Posterior vena cava (tissue), 2 donors: ENCODE measurements around the gene DIO3. TPM values are rescaled to one million over a fixed set of nuclear protein-coding genes. Genes with fewer than 3 reads are reported as not detected.
"Not testable (repeated sequence)": the region's sequence is repeated elsewhere in the genome, so short reads cannot be mapped to it uniquely, and the experiment has no call there.

Source experiments
- DNase-seq: peaks from one replicate; pipeline ENCODE4 v3.0.0-alpha.2; 2020; ENCODE audit warnings: low spot score
- intact Hi-C, 2 donors: fragments of 100-400 bp; cut with DNase I; formaldehyde crosslinking; loops; one replicate each; pipeline versions ENCODE4 v1.14.1 to v1.14.2; 2022 to 2023
- total RNA-seq, 2 donors: library from RNA; stranded (reverse); fragmentation: NEBNext Ultra II Directional; extraction: Animal tissue kit (Norgen Biotek cat#: 25700); gene quantifications; one replicate each; pipeline ENCODE4 v1.2.1, GENCODE V29; 2021
- donor health status: DM: yes; HTN: yes; CAD: no.
- donor health status: DM: yes; HTN: yes; CAD: no.

Gene DIO3
- total RNA-seq, 2 donors from 2014 or later, result 6.1 to 6.2 TPM

DNA sequence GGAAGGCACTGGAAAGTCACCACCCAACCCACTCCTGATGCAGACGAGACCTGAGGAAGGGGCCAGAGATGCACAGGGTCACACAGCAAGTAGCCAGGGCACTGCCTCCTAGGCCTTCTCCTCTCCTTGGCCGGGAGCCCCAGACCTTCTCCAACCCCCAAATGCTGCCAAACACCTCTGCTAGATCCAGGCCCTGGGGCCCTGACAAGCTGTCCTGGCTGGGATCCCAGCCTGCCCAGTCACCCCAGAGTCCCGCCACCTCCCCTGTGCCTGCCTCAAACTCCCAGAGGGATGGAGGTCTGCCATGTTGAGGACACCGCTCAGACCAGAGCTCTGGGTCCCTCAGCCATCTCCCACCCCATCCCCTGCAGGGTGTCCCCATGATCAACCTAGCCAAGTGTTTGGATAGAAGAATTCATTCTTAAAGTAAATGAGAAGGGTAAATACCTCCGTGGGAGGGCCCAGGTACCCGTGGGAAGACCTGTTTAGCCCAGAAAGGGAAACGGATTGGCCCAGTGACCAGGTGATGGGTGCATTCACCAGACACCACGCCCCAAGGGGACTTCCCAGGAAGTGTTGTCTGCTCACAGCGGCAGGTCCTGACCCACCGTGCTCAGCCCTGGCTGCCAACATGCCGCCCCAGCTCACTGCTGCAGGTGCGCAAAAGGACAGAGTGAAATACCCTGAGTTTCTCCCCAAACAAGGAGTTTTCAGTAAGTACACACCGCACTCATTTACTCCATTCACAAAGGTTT, 4.6 kb upstream of the DIO3 start:
- DNase-seq, result no peak
- intact Hi-C loops, result no loop called here

DNA sequence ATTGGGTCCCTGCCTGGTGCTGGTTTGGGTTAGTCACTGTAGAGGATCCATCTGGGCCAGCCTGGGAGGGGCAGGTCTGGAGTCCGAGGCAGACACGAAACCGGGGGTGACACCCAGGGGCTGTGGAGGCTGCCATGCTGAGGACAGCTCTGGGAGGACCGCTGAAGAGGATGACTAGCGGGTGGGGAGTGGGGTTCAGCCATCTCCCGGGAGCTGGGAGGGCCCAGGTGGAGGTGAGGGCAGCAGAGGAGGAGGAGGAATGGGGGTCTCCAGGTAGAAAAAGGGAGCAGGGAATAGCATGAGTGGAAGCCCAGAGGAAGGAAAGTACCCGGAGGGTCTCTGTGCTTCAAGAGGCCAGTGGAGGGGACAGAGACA, 4.0 kb upstream of the DIO3 start:
- no peak for DNase-seq
- intact Hi-C loops, result no loop called here

DNA sequence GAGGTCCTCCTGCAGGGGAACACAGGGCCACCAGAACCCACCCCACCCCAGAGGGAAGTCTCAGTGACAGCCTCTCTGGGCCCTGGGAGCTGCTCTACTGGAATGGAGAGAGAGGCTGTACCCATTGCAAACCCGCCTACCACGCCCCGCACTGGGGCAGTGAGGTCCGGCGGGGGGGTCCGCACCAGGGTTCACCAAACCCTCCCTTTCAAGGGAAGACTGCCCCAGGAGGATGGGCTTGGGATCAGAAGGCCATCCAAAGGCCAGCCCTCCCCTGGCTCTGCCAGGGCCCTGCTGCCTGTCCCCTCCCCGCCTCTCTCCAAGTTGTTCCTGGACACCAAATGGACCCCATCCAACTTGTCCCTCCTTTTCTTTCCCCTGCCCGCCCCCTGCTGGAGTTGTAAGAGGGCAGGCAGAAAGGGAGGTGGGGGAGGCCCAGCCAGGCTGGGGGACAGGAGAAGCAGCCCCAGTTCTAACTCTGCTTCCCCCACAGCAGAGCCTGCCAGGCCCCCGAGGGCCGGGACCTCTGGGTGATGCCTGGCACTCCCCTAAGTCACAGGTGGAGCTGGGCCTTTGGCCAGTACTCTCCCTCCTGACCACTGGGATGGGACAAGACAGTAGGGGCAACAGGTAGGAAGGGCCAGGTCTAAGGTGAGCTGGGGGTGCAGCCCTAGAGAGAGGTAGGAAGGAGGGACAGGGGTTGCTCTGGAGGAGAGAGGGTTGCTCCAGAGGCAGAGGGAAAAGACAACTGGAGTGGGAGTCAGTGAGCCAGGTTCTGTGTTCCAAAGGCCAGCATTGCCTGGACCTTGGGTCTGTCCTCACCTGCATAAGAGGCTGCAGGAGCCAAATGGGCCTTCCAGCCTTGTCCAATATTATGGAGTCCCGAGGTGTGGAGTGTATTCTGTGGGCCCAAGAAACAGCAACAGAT, 3.2 kb upstream of the DIO3 start:
- DNase-seq, result no peak
- intact Hi-C loops, result no loop called here

DNA sequence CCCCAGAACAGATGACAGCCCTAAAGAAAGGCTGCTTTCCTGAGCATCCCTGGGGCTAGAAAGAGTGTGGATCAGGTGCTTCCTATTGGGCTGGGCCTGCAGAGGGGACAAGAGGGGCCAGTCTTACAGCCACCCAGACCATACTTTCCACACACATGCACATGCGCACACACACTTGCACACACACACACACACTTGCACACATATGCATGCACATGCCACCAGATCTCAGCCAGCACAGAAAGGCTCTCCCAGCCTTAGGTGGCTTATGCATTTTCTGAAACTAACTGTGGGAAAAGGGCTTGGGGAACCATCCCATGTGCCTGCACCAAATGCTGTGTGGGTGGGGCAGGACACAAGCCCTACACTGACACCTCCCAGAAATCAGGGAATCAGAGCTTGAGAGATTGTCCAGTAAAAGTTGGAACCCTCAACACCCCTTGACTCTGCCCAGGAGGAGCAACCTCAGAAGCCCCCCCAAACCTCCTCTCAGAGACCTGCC, 2.5 kb upstream of the DIO3 start:
- no peak for DNase-seq
- intact Hi-C loops, result no loop called here

DNA sequence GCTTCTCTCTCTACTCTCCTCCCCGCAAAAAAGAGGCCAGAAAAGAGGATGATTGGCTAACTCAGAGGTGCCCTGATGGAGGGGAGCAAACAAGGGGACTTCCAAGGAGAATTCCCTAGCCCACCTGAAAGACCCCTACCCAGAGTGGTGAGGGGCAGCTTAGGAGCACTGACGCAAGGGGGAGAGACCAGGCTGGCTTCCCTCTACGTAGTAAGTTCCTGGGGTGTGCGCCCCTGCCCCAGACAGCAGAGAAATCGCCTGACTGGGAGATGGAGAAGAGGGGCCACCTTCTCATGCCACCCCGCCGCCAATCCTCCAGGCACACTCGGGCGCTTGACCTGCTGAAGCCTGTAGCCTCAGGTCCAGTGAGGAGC, 2.1 kb upstream of the DIO3 start:
- DNase-seq, result no peak
- intact Hi-C loops, result no loop called here

DNA sequence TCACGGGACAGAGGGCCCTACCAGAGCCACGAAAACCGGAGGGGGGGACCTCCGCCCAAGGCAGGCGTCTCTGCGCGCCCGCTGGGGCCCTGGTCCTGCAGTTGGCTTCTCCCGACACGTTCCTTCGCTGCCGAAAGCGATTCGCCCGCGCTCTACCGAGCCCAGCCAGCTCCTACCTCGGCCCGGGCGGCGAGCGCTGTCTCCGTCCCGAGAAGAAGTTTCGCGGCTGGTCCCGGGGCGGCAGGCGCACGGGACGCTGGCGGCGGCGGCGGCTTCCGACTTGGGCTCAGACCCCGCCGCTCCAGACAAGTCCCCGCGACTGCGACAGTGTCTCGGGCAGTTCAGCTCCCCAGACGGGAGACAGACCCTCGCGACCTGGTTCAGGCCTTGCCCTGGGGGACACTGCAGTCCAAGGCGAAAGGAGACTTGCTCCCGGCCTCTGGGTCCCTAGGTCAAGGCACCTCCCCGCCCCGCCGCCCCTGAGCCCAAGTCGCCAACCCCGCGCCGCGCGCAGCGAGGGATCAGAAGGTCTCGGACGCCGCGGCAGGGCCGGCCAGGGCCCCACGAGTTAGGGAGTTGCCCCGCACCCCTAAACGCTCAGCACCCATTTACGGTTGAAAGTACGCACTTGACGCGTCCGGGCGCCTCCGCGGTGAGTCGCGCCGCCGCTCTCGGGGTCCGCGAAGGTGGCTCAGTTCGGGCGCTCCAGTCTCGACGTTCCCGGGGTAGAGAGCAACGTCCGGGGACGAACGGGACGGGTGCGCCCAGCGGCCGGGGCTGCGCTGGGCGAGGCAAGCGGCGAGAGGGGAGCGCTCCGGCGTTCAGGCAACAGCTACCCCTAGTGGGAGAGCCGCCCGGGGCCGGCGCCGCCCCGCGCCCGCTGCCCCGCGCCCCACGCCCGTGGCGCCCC, 1.4 kb upstream of the DIO3 start:
- intact Hi-C loops, result no loop called here
- no peak for DNase-seq

DNA sequence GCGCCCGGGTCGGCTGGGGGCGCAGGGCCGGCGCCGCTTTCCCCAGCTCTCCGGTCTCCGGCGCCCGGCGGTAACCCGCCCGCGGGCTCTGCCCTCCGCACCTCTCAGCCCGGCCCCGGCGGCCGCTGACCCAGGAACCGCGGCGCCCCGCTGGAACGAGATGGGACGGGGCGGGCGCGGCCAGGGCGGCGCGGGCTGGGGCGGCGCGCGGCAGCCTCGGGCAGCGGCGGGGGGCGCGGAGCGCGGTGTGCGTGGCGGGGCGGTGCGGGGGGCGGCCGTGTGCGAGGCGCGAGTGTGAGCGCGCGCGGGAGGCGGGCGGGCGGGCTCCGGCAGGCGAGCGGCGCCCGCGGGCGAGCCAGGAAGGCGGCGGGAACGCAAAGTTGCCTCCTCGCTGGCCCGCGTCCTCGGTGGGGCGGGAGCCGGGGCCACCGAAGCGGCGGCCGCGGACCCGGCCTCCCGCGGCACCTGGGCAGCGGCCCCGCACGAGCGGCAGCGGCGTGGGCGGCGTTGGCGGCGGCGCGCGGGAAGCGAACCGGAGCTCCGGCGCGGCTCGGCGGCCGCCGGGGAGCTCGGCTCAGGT, 671 bp upstream of the DIO3 start:
- intact Hi-C loops, result no loop called here
- DNase-seq, result no peak

DNA sequence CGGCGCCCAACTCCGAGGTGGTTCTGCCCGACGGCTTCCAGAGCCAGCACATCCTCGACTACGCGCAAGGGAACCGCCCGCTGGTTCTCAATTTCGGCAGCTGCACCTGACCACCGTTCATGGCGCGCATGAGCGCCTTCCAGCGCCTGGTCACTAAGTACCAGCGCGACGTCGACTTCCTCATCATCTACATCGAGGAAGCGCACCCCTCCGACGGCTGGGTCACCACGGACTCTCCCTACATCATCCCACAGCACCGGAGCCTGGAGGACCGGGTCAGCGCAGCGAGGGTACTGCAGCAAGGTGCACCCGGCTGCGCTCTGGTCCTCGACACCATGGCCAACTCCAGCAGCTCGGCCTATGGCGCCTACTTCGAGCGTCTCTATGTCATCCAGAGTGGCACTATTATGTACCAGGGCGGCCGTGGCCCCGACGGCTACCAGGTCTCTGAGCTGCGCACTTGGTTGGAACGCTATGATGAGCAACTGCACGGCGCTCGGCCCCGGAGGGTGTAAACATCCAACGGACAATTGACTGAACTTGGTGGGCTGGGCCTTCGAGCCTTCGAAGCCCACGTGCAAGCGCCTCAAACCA, 699 bp downstream of the DIO3 start:
- DNase-seq, result no peak
- intact Hi-C loops, result no loop called here

DNA sequence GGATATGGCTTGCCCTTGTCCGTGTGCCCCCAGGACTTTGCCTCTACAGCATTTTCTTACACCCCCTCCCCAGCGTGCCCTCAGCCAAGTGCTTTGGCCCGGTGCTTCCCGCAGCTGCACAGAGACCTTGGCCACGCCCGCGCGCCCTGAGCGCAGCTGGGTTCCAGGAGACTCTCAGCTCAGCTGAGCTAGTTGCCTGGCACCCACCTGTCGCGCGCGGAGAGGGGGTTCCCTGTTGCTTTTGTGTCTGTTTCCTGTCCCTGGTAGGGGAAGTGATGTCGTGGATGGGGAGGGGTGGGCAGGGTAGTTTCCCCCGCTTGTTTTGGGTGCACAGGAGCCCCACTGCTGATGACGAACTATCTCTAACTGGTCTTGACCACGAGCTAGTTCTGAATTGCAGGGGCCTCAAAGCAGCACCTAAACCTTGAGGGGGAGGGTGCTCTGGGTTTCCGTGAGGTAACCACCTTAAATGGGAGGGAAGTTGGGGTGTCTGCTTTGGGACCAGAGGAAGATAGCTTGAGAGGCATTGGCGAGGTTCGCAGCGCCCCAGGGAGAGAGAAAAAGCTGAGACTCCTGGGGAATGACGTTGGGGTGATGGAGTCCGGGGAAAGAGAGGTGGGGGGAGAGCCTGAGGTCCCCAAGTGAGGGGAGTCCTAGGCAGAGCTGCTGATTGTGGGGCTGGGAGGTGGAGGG, 1.5 kb downstream of the DIO3 start:
- intact Hi-C loops, result no loop called here

DNA sequence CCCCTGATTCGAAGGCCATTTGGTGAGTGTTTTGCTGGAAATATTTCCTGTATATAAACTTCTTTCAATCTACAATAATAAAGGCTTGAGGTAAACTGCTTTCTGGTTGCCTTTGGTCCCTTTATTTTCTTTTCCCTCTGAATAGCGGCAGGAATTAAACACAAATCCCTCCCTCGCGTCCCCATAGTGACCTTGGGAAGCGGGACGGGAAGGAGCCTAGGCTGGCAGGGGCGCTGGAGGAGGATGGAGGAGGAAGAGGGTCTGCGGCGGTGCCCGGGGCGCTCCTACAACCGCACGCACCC, 2.0 kb downstream of the DIO3 start:
- DNase-seq, result no peak
- intact Hi-C loops, result no loop called here

More for the DNA sequence above, 1.5 kb downstream of the DIO3 start:
- no peak for DNase-seq

DNA sequence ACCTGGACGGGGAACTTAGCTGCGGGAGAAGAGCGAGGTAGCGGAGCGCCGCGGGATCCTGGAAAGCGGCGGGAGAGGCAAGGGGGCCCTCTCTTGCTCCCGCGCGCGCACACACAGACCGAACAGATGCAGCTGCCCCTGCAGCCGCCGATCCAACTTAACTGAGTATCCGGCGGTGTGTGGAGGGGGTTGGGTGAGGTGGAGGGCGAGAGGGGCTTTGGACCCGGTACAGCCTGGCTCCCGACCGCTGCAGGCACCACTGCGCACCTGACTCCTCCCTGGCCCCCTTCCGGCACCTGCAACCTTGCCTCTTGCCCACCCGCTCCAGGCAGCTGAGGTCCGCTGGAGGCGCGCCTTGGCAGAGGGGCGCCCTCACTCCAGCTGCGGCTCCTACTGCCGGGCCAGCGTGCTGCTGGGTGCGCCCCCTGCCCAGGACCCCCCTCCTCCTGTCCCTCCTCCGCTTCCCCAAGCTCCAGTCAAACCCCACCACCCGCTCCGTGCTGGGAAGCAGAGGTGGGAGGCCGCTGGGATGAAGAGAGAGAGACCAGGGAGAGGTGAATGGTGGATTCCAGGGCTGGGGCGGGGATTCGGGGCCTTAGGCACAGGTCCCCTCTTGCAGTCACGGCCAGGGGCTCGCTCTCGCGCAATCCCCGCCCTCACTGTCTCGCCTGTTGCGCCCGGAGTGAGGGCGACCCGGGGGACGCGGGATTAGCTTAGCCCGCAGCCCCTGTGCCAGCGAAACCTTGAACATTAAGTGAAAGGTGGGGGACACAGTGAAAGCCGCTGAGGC, 2.6 kb downstream of the DIO3 start:
- DNase-seq, result no peak
- intact Hi-C loops, result no loop called here

DNA sequence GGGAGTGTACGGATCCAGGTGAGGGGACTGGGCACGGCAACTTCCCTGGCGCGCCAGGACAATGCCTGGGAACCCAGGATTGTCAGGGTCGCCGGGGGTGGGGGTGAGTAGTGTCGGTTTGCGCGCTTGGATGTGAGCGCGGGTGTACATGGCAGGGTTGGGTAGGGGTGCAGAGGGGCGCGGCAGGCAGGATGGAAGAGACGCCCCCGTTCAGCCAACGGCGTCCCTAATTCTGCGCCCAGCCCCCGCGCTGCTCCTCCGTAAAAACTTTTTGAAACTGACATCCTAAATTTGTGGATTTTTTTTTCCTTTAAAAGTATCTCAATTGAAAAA, 3.1 kb downstream of the DIO3 start:
- intact Hi-C loops, result no loop called here
- no peak for DNase-seq

DNA sequence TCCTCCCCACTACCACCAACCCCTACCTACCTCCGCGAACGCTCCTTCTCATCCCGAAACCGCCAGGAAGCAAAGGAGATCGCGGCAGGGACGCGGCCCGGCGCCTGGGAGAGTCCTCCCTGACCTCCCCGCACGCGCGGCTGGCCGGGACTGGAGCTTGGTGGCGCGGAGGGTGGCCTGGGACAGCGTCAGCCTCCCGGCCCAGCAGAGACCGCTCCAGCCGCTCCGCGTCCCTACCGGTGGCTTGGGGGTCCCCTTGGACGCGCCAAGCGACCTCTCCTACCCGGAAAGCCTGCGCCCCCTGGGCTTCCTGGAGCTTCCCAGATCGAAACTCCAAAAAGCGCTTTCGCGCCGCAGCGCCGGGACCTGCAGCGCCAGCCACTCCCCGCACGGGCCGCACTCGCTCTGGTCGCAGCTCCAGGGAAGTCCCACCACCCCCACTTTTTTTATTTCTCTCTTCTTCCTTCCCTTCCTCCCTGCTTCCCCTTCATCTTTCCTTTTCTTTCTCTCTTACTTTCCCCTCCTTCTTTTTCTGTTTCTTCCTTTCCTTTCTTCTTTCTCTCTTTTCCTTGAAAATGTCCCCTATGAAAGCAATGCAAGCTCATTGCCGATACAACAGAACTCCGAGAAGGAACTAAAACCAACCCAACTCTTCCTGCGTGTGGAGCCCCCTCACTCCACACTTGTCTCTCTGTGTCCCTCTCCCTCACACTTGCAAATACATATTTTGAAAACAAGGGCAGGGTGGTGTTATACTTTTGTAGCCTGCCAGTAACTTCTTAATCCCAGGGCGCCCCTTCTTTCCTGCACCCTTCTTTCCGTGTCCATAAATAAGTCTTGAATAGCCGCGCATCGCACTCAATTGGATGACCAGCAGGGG, 3.8 kb downstream of the DIO3 start:
- DNase-seq, result no peak
- intact Hi-C loops, result no loop called here

DNA sequence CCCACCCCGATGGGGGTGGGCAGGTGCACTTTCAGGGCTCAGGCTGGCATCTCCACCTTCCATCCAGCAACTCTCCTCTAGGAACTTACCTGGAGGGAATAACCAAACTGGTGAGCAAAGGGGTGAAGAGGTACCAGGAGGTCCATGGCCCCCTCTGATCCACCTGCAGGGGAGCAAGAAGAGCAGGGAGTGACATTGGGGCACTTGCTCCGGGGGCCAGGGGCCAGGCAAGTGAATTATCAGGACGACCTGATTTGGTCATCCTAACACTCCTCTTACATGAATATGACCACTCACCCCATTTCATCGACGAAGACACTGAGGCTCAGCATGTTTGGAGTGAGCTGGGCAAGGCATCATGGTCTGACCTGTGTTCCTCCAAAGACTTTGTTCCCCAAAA, 6.0 kb downstream of the DIO3 start:
- intact Hi-C loops, result no loop called here
- DNase-seq, result no peak

DNA sequence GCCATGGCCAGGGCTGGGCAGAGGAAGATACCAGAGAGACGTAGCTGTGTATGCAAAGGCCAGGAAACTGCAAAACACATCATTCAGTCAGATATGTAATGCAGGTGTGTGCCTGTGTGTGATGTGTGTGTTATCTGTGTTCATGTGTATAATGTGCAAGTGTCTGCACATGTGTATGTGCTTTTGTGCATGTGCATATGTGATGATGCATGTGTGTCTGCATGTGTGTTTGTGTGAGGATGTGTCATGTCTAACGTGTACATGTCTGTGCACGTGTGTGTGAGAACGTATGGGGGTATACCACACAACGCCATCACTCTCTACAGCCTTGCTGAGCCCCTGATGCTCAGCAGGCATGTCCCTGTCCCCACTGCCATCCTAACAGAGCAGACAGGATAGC, 9.7 kb downstream of the DIO3 start:
- DNase-seq, result no peak
- intact Hi-C loops, result no loop called here

DNA sequence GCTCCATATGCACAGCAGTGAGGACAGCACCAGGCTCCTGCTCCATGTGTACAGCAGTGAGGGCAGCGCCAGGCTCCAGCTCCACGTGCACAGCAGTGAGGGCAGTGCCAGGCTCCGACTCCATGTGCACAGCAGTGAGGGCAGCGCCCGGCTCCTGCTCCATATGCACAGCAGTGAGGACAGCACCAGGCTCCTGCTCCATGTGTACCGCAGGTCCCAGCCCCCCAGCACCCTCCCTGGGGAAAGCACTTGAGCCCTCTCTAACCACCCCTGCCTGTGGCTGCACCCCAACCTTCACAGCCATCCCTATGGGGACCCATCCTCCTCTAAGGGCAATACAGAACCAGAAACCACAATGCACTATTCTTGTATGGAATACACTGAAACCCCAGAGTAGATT, 11.2 kb downstream of the DIO3 start:
- intact Hi-C loops, DNase-seq: not testable (repeated sequence)

DNA sequence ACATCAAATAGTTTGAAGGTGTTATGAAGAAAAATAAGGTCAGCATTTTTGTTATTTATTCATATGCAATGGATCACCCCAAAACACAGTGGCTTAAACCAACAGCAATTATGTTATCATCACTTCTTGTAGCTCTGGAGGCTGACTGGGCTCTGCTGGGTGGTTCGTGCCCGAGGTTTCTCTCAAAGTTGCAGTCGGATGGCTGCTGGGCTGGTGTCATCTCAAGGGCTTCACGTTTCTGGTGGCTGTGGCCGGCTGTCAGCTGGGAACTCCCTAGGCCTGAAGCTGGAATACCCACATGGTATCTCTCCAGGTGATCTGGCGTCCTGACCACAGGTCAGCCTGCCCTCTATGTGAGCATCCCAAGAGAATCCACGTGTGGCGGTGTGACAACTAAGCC, 12.0 kb downstream of the DIO3 start:
- intact Hi-C loops, result no loop called here
- DNase-seq, result no peak
